Transverse colon (tissue), 4 donors: ENCODE results near the gene CEP63.
A peak's percentile ranks its signal among the peaks of the same experiment; 100 is the strongest.

Source experiments
- EP300 ChIP-seq: sonication (generic); formaldehyde crosslinking; IDR thresholded peaks from one replicate; pipeline ENCODE4 v1.6.1; 2017; ENCODE audit warnings: antibody characterized with exemption, low read depth
- POLR2A ChIP-seq: fragments of 450-650 bp; IDR thresholded peaks from one replicate; pipeline ENCODE4 v1.6.1; 2016; ENCODE audit warnings: antibody characterized with exemption, mild to moderate bottlenecking, moderate library complexity
- POLR2AphosphoS5 ChIP-seq, 3 donors: sonication (generic); formaldehyde crosslinking; IDR thresholded peaks; one replicate each; pipeline ENCODE4 v1.6.1; 2016; ENCODE audit warnings: antibody characterized with exemption in 3 of 3
- TF ChIP-seq, protein P1 (sequence below), 5 experiments: fragments of 200-600 bp in 3 of 5; fragments of 450-650 bp in 2 of 5; sonication (generic) in 3 of 5; IDR thresholded peaks; 1 replicate in 2 of 5; 2 replicates in 3 of 5; pipeline ENCODE4 v1.5.1; 2016 to 2017; ENCODE audit warnings: antibody characterized with exemption in 5 of 5, inconsistent platforms in 3 of 5, mild to moderate bottlenecking in 2 of 5, moderate library complexity in 1 of 5

- TF ChIP-seq POLR2A: peak; percentile 72
- TF ChIP-seq, protein P1, sequence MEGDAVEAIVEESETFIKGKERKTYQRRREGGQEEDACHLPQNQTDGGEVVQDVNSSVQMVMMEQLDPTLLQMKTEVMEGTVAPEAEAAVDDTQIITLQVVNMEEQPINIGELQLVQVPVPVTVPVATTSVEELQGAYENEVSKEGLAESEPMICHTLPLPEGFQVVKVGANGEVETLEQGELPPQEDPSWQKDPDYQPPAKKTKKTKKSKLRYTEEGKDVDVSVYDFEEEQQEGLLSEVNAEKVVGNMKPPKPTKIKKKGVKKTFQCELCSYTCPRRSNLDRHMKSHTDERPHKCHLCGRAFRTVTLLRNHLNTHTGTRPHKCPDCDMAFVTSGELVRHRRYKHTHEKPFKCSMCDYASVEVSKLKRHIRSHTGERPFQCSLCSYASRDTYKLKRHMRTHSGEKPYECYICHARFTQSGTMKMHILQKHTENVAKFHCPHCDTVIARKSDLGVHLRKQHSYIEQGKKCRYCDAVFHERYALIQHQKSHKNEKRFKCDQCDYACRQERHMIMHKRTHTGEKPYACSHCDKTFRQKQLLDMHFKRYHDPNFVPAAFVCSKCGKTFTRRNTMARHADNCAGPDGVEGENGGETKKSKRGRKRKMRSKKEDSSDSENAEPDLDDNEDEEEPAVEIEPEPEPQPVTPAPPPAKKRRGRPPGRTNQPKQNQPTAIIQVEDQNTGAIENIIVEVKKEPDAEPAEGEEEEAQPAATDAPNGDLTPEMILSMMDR (IDR thresholded peaks at IDR 0.05): peak in 1 of 5 experiments; percentile 26
- TF ChIP-seq POLR2AphosphoS5 (IDR thresholded peaks at IDR 0.05): peak in 2 of 3 donors; percentile 75 to 84
- TF ChIP-seq EP300: no peak
Observed at GRCh38 chr3:134485718-134486576, at the start of gene CEP63, which contains the start of gene ANAPC13.
